Measurements from ENCODE around the gene SLC16A8.

GRCh38 chr22:38112381-38112780, 28.4 kb upstream of the SLC16A8 start:
- no peak for TF ChIP-seq CTCF (IDR thresholded peaks at IDR 0.05 in 2 of 3, conservative IDR thresholded peaks at IDR 0.05 in 1 of 3; ENCODE audit: insufficient read depth in 2 of 3, low read depth in 1 of 3, low read length in 3 of 3)
- no peak for TF ChIP-seq POLR2AphosphoS5 (IDR thresholded peaks at IDR 0.05; ENCODE audit: control insufficient read depth, insufficient read depth, low read depth, low read length)
- no peak for TF ChIP-seq GABPA (tag; conservative IDR thresholded peaks at IDR 0.05; ENCODE audit: low read depth)
- TF ChIP-seq CREM (IDR thresholded peaks at IDR 0.05; ENCODE audit: low read depth): no peak
